ENCODE data around the gene ANGEL2. TPM values are rescaled to one million over a fixed set of nuclear protein-coding genes. Genes with fewer than 3 reads are reported as not detected.

Gene ANGEL2
- total and polyA plus RNA-seq, 2 experiments from 2014 or later = 15.2 to 49.6 TPM

DNA sequence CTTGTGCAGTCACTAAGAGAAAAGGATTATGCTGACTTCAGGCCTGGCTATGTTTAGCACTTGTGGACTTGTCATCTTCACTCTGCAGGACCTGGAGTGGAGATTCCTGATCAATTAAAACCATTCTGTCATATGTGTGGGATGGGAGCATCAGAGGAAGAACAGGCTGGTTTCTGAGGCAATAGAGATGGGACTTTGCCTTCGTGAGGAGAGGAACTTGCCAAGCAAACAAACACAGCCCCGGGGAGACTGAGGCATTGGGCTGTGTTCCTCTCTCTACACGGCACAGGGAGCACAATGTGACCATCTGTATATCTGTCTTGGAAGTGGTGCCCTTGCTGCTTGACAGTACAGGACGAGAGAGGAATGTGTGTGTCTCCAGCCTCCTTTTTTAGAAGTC lies 42.2 kb downstream of the ANGEL2 start:
- peaks cover 70% of the 10 kb centered on the region for H3K4me1 Mint-ChIP-seq
- H3K4me3 Mint-ChIP-seq = no peak overlapping the region
- no peaks in the 10 kb centered on the region; the same call in 2 of the 3 replicates for H3K9me3 Mint-ChIP-seq
- no peaks in the 10 kb centered on the region for H3K27me3 ChIP-seq (ENCODE audit: insufficient read depth)
- peaks cover 100% of the 10 kb centered on the region for H3K36me3 Mint-ChIP-seq (ENCODE audit: low read depth)
- H3K9me2 ChIP-seq (ENCODE audit: insufficient read depth) = no peaks in the 10 kb centered on the region
- H3F3A ChIP-seq (replicated peaks; ENCODE audit: low read depth) = peaks cover 97% of the 10 kb centered on the region
- H4K20me1 ChIP-seq (replicated peaks; ENCODE audit: insufficient read depth) = peaks cover 41% of the 10 kb centered on the region
- peaks cover 53% of the 10 kb centered on the region for H3K4me1 ChIP-seq (ENCODE audit: insufficient read depth)
- H3K27me3 Mint-ChIP-seq (ENCODE audit: insufficient read depth, low read depth, poor library complexity) = peaks cover 31% of the 10 kb centered on the region
- H3K79me2 ChIP-seq (replicated peaks; ENCODE audit: insufficient read depth) = peaks cover 17% of the 10 kb centered on the region; the same call in 1 of the 2 replicates
- DNase-seq (ENCODE audit: low spot score) (no peak), ATAC-seq (no peak)
- H2AFZ ChIP-seq = no peak overlapping the region
- no peak overlapping the region for H3K4me3 ChIP-seq
- TF ChIP-seq POLR2AphosphoS5 (IDR thresholded peaks at IDR 0.05; ENCODE audit: low read depth) = peak; percentile 39; the same call in 1 of the 2 replicates
- TF ChIP-seq, protein P1, sequence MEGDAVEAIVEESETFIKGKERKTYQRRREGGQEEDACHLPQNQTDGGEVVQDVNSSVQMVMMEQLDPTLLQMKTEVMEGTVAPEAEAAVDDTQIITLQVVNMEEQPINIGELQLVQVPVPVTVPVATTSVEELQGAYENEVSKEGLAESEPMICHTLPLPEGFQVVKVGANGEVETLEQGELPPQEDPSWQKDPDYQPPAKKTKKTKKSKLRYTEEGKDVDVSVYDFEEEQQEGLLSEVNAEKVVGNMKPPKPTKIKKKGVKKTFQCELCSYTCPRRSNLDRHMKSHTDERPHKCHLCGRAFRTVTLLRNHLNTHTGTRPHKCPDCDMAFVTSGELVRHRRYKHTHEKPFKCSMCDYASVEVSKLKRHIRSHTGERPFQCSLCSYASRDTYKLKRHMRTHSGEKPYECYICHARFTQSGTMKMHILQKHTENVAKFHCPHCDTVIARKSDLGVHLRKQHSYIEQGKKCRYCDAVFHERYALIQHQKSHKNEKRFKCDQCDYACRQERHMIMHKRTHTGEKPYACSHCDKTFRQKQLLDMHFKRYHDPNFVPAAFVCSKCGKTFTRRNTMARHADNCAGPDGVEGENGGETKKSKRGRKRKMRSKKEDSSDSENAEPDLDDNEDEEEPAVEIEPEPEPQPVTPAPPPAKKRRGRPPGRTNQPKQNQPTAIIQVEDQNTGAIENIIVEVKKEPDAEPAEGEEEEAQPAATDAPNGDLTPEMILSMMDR (conservative IDR thresholded peaks at IDR 0.05; ENCODE audit: low read depth in 2 of 2) = no peak
- peak overlapping the region; percentile 28 for H3K27ac Mint-ChIP-seq
- peak overlapping the region; percentile 88 for H3K27ac ChIP-seq (ENCODE audit: low read depth)
- H3K36me3 ChIP-seq (ENCODE audit: insufficient read depth) = peaks cover 99% of the 10 kb centered on the region
- H3K4me2 ChIP-seq = no peak overlapping the region

DNA sequence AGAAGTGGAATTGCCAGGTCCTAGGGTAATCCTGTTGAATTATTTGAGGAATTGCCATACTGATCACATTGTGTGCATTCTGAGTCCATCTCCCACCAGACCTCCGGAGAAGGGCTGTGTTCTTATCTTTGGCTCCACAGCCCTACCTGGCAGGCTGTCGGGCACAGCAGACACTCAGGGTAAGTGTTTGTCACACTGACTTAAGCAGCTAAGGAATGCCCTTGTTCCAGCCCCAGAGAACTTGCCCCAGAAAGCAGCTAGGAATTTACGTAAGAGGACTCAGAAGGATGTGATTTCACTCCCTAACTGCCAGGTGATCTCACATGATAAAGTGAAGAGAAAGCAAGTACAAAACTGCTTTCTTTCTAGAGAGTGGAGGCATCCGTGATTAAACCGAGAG lies 44.4 kb downstream of the ANGEL2 start:
- Mint-ChIP-seq H3K9me3 (no peaks in the 10 kb centered on the region; the same call in 2 of the 3 replicates), H3K36me3 (ENCODE audit: low read depth) (peaks cover 100% of the 10 kb centered on the region)
- peaks cover 95% of the 10 kb centered on the region for H3K36me3 ChIP-seq (ENCODE audit: insufficient read depth)

More for the DNA sequence above, 44.4 kb downstream of the ANGEL2 start:
- Histone ChIP-seq H3K27me3 (ENCODE audit: insufficient read depth) (no peaks in the 10 kb centered on the region), H3K9me2 (ENCODE audit: insufficient read depth) (no peaks in the 10 kb centered on the region), H3K4me3 (no peak overlapping the region), H3K27ac (ENCODE audit: low read depth) (peak overlapping the region; percentile 88), H3K79me2 (replicated peaks; ENCODE audit: insufficient read depth) (peaks cover 17% of the 10 kb centered on the region; the same call in 1 of the 2 replicates), H3F3A (replicated peaks; ENCODE audit: low read depth) (peaks cover 92% of the 10 kb centered on the region), H3K4me1 (ENCODE audit: insufficient read depth) (peaks cover 53% of the 10 kb centered on the region), H3K4me2 (no peak overlapping the region), H4K20me1 (replicated peaks; ENCODE audit: insufficient read depth) (peaks cover 36% of the 10 kb centered on the region), H2AFZ (no peak overlapping the region)
- DNase-seq (ENCODE audit: low spot score) (no peak), ATAC-seq (no peak; the same call in 2 of the 3 replicates)
- TF ChIP-seq NANOG (IDR thresholded peaks at IDR 0.05; ENCODE audit: borderline replicate concordance) (no peak), POLR2AphosphoS5 (IDR thresholded peaks at IDR 0.05; ENCODE audit: low read depth) (peak; percentile 30; the same call in 1 of the 2 replicates), ZNF114 (CRISPR knock-in tag; IDR thresholded peaks at IDR 0.05) (no peak)
- TF ChIP-seq, protein P2, sequence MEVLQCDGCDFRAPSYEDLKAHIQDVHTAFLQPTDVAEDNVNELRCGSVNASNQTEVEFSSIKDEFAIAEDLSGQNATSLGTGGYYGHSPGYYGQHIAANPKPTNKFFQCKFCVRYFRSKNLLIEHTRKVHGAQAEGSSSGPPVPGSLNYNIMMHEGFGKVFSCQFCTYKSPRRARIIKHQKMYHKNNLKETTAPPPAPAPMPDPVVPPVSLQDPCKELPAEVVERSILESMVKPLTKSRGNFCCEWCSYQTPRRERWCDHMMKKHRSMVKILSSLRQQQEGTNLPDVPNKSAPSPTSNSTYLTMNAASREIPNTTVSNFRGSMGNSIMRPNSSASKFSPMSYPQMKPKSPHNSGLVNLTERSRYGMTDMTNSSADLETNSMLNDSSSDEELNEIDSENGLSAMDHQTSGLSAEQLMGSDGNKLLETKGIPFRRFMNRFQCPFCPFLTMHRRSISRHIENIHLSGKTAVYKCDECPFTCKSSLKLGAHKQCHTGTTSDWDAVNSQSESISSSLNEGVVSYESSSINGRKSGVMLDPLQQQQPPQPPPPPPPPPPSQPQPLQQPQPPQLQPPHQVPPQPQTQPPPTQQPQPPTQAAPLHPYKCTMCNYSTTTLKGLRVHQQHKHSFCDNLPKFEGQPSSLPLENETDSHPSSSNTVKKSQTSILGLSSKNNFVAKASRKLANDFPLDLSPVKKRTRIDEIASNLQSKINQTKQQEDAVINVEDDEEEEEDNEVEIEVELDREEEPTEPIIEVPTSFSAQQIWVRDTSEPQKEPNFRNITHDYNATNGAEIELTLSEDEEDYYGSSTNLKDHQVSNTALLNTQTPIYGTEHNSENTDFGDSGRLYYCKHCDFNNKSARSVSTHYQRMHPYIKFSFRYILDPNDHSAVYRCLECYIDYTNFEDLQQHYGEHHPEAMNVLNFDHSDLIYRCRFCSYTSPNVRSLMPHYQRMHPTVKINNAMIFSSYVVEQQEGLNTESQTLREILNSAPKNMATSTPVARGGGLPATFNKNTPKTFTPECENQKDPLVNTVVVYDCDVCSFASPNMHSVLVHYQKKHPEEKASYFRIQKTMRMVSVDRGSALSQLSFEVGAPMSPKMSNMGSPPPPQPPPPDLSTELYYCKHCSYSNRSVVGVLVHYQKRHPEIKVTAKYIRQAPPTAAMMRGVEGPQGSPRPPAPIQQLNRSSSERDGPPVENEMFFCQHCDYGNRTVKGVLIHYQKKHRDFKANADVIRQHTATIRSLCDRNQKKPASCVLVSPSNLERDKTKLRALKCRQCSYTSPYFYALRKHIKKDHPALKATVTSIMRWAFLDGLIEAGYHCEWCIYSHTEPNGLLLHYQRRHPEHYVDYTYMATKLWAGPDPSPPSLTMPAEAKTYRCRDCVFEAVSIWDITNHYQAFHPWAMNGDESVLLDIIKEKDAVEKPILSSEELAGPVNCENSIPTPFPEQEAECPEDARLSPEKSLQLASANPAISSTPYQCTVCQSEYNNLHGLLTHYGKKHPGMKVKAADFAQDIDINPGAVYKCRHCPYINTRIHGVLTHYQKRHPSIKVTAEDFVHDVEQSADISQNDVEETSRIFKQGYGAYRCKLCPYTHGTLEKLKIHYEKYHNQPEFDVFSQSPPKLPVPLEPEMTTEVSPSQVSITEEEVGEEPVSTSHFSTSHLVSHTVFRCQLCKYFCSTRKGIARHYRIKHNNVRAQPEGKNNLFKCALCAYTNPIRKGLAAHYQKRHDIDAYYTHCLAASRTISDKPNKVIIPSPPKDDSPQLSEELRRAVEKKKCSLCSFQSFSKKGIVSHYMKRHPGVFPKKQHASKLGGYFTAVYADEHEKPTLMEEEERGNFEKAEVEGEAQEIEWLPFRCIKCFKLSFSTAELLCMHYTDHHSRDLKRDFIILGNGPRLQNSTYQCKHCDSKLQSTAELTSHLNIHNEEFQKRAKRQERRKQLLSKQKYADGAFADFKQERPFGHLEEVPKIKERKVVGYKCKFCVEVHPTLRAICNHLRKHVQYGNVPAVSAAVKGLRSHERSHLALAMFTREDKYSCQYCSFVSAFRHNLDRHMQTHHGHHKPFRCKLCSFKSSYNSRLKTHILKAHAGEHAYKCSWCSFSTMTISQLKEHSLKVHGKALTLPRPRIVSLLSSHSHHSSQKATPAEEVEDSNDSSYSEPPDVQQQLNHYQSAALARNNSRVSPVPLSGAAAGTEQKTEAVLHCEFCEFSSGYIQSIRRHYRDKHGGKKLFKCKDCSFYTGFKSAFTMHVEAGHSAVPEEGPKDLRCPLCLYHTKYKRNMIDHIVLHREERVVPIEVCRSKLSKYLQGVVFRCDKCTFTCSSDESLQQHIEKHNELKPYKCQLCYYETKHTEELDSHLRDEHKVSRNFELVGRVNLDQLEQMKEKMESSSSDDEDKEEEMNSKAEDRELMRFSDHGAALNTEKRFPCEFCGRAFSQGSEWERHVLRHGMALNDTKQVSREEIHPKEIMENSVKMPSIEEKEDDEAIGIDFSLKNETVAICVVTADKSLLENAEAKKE (CRISPR knock-in tag; IDR thresholded peaks at IDR 0.05) = no peak
- Mint-ChIP-seq H3K4me1 (peaks cover 71% of the 10 kb centered on the region), H3K27me3 (ENCODE audit: insufficient read depth, low read depth, poor library complexity) (peaks cover 35% of the 10 kb centered on the region), H3K4me3 (no peak overlapping the region), H3K27ac (peak overlapping the region; percentile 46)
